Adrenal gland (tissue), 5 donors: ENCODE measurements around the gene RABAC1.

Experiments used
- CTCF ChIP-seq, 6 experiments: fragments of 450-650 bp in 4 of 6; fragments of 200-600 bp in 2 of 6; sonication (generic) in 1 of 6; IDR thresholded peaks; 1 replicate in 5 of 6; 2 replicates in 1 of 6; pipeline versions ENCODE4 v1.5.1 to v1.8.0; 2016 to 2021; ENCODE audit warnings: antibody characterized with exemption in 6 of 6, mild to moderate bottlenecking in 2 of 6, moderate library complexity in 1 of 6
- POLR2A ChIP-seq, 2 donors: fragments of 450-650 bp; IDR thresholded peaks; one replicate each; pipeline ENCODE4 v1.6.1; 2017; ENCODE audit warnings: antibody characterized with exemption in 2 of 2, mild to moderate bottlenecking in 2 of 2, moderate library complexity in 1 of 2
- donor health status: DM: no; HTN: no; CAD: no.

GRCh38 chr19:41912899-41913537 is 46.1 kb downstream of the RABAC1 start:
- no peak for TF ChIP-seq CTCF (IDR thresholded peaks at IDR 0.05)
- TF ChIP-seq POLR2A (IDR thresholded peaks at IDR 0.05) = no peak
